ENCODE data around the gene ALKBH7. TPM values are rescaled to one million over a fixed set of nuclear protein-coding genes. Genes with fewer than 3 reads are reported as not detected.
"Not testable (repeated sequence)": the region's sequence is repeated elsewhere in the genome, so short reads cannot be mapped to it uniquely, and the experiment has no call there.

ALKBH7 gene
- total RNA-seq: 139 TPM
- long read RNA-seq, transcript ALKBH7-201 (4 exons, 1,332 nt): major isoform, 132 of 173 reads
- long read RNA-seq, partial matches to known transcripts: 36 of 173 reads
- long read RNA-seq, other reads (novel, unspliced or antisense): 5 of 173 reads

- ATAC-seq (peak; percentile 90), DNase-seq (peak; percentile 97)
- intact Hi-C loops (cut with micrococcal nuclease): no loop called here
These were observed at the start of gene ALKBH7 for GRCh38 chr19:6372594-6373095. Gene ALKBH7 (plus strand): TSS chr19:6372794. CDS start chr19:6372821, 27 bp downstream.

- ATAC-seq (no peak), DNase-seq (no peak)
- intact Hi-C loops (cut with micrococcal nuclease): no loop called here
These were observed 47.8 kb upstream of the ALKBH7 start for GRCh38 chr19:6324757-6325156.

- intact Hi-C loops (cut with micrococcal nuclease): no loop called here
- ATAC-seq (no peak), DNase-seq (no peak)
These were observed 47.0 kb upstream of the ALKBH7 start for GRCh38 chr19:6325614-6326013.

GRCh38 chr19:6326815-6327214 lies 45.8 kb upstream of the ALKBH7 start:
- intact Hi-C loops (cut with micrococcal nuclease): no loop called here
- no peak for DNase-seq
- ATAC-seq: no peak

- ATAC-seq (no peak), DNase-seq (no peak)
- intact Hi-C loops (cut with micrococcal nuclease): no loop called here
These were observed 39.2 kb upstream of the ALKBH7 start, which contains the start of gene ACER1 for GRCh38 chr19:6333439-6333838. Gene ACER1 (minus strand): TSS chr19:6333612. CDS start chr19:6333551, 61 bp downstream.

GRCh38 chr19:6334490-6335285 lies 37.9 kb upstream of the ALKBH7 start:
- intact Hi-C loops (cut with micrococcal nuclease): no loop called here
- DNase-seq (no peak), ATAC-seq (no peak)

GRCh38 chr19:6340493-6341201 lies 31.9 kb upstream of the ALKBH7 start:
- no peak for DNase-seq
- intact Hi-C loops (cut with micrococcal nuclease): no loop called here
- no peak for ATAC-seq

- ATAC-seq: no peak
These were observed 29.1 kb upstream of the ALKBH7 start for GRCh38 chr19:6343462-6343861.

GRCh38 chr19:6349271-6349670 lies 23.3 kb upstream of the ALKBH7 start:
- DNase-seq; intact Hi-C loops (cut with micrococcal nuclease); ATAC-seq: not testable (repeated sequence)

More at GRCh38 chr19:6343462-6343861, 29.1 kb upstream of the ALKBH7 start:
- intact Hi-C loops (cut with micrococcal nuclease): no loop called here
- DNase-seq: no peak

GRCh38 chr19:6350688-6351087 lies 21.9 kb upstream of the ALKBH7 start:
- intact Hi-C loops (cut with micrococcal nuclease): no loop called here
- DNase-seq (no peak), ATAC-seq (no peak)

- no peak for ATAC-seq
- intact Hi-C loops (cut with micrococcal nuclease): no loop called here
These were observed 20.0 kb upstream of the ALKBH7 start for GRCh38 chr19:6352381-6353165.

GRCh38 chr19:6354098-6354674 lies 18.4 kb upstream of the ALKBH7 start:
- intact Hi-C loops (cut with micrococcal nuclease): no loop called here
- DNase-seq (no peak), ATAC-seq (no peak)

More at GRCh38 chr19:6352381-6353165, 20.0 kb upstream of the ALKBH7 start:
- DNase-seq: no peak

GRCh38 chr19:6355321-6356040 lies 17.1 kb upstream of the ALKBH7 start:
- intact Hi-C loops (cut with micrococcal nuclease); ATAC-seq; DNase-seq: not testable (repeated sequence)

- DNase-seq (no peak), ATAC-seq (no peak)
- intact Hi-C loops (cut with micrococcal nuclease): no loop called here
These were observed 15.4 kb upstream of the ALKBH7 start for GRCh38 chr19:6357174-6357573.

GRCh38 chr19:6358003-6358402 lies 14.6 kb upstream of the ALKBH7 start:
- intact Hi-C loops (cut with micrococcal nuclease): no loop called here
- no peak for ATAC-seq
- no peak for DNase-seq

- ATAC-seq: no peak
- intact Hi-C loops (cut with micrococcal nuclease): no loop called here
These were observed 12.8 kb upstream of the ALKBH7 start for GRCh38 chr19:6359568-6360341.

GRCh38 chr19:6360445-6360844 lies 12.1 kb upstream of the ALKBH7 start:
- intact Hi-C loops (cut with micrococcal nuclease); ATAC-seq; DNase-seq: not testable (repeated sequence)

More at GRCh38 chr19:6359568-6360341, 12.8 kb upstream of the ALKBH7 start:
- DNase-seq: no peak
